H1 (cell line): ENCODE results near the gene RNF41. TPM values are rescaled to one million over a fixed set of nuclear protein-coding genes. Genes with fewer than 3 reads are reported as not detected.

Source experiments
- CTCF ChIA-PET: fragments of 300-600 bp; sonication (Branson Sonifier 250); formaldehyde crosslinking; loops from one replicate; lab custom pipeline; 2021; ENCODE audit not compliant: partially characterized antibody; lab: Charles Lee
- POLR2A ChIA-PET: fragments of 300-600 bp; sonication (Branson Sonifier 250); formaldehyde crosslinking; loops from one replicate; lab custom pipeline; 2021; ENCODE audit warnings: inconsistent platforms; ENCODE audit not compliant: partially characterized antibody; lab: Charles Lee
- DNase-seq, 2 experiments: peaks; one replicate each; pipeline versions ENCODE4 v3.0.0 to v3.0.0-alpha.2; 2010 to 2022; ENCODE audit warnings: low spot score in 2 of 2, low read depth in 1 of 2, mixed read lengths in 1 of 2
- FAIRE-seq: peaks from 2 replicates; lab custom pipeline; 2011; peaks lifted over from hg19 to GRCh38; lab: Jason Lieb, UNC
- H2AFZ ChIP-seq: 2 replicates; pipeline ENCODE4 v1.8.1; 2012; ENCODE audit warnings: low read length, inconsistent platforms
- H2AK5ac ChIP-seq: 2 replicates; pipeline ENCODE4 v1.6.1; 2013; ENCODE audit warnings: low read depth, low read length
- H2BK120ac ChIP-seq: replicated peaks from 2 replicates; pipeline ENCODE3; 2013; ENCODE audit warnings: low read depth, low read length, inconsistent platforms
- H2BK12ac ChIP-seq: 2 replicates; pipeline ENCODE4 v1.6.1; 2013; ENCODE audit warnings: low read depth, low read length
- H2BK15ac ChIP-seq: 2 replicates; pipeline ENCODE4 v1.6.1; 2013; ENCODE audit warnings: low read length
- H2BK20ac ChIP-seq: 2 replicates; pipeline ENCODE4 v1.6.1; 2013; ENCODE audit warnings: low read length
- H2BK5ac ChIP-seq: 2 replicates; pipeline ENCODE4 v1.6.1; 2013; ENCODE audit warnings: low read depth, low read length
- H3K14ac ChIP-seq: 2 replicates; pipeline ENCODE4 v1.6.1; 2013; ENCODE audit warnings: inconsistent platforms; ENCODE audit not compliant: insufficient read length
- H3K18ac ChIP-seq: 2 replicates; pipeline ENCODE4 v1.6.1; 2013; ENCODE audit warnings: low read length; ENCODE audit errors: extremely low read depth
- H3K23ac ChIP-seq: 2 replicates; pipeline ENCODE4 v1.6.1; 2013; ENCODE audit warnings: inconsistent platforms; ENCODE audit not compliant: insufficient read length
- H3K23me2 ChIP-seq: 2 replicates; pipeline ENCODE4 v1.6.1; 2013; ENCODE audit warnings: low read depth, low read length
- H3K27ac ChIP-seq: 2 replicates; pipeline ENCODE4 v1.6.1; 2011; ENCODE audit warnings: low read depth, low read length, inconsistent platforms
- H3K27me3 ChIP-seq, 4 experiments: replicated peaks in 1 of 4; 1 replicate in 1 of 4; 2 replicates in 3 of 4; pipeline versions ENCODE4 v1.6.1 to v1.8.1; 2011 to 2013; ENCODE audit warnings: low read length in 3 of 4, mild to moderate bottlenecking in 3 of 4, inconsistent platforms in 2 of 4, mixed read lengths in 2 of 4, moderate library complexity in 1 of 4; ENCODE audit not compliant: control insufficient read depth in 3 of 4, insufficient read depth in 3 of 4; ENCODE audit errors: extremely low read depth in 1 of 4
- H3K36me3 ChIP-seq, 4 experiments: 2 replicates each; pipeline versions ENCODE4 v1.6.1 to v1.8.1; 2011 to 2013; ENCODE audit warnings: mild to moderate bottlenecking in 4 of 4, low read length in 3 of 4, moderate library complexity in 2 of 4, control low read depth in 1 of 4, inconsistent platforms in 1 of 4; ENCODE audit not compliant: insufficient read depth in 4 of 4, control insufficient read depth in 2 of 4
- H3K4ac ChIP-seq: replicated peaks from 2 replicates; pipeline ENCODE3; 2013; ENCODE audit warnings: low read length, low read depth, mixed read lengths, inconsistent platforms; ENCODE audit not compliant: insufficient read length
- H3K4me1 ChIP-seq, 4 experiments: replicated peaks in 1 of 4; 1 replicate in 1 of 4; 2 replicates in 3 of 4; pipeline versions ENCODE4 v1.6.1 to v1.8.1; 2011 to 2013; ENCODE audit warnings: low read length in 3 of 4, inconsistent platforms in 2 of 4, mixed read lengths in 1 of 4; ENCODE audit not compliant: insufficient read depth in 4 of 4, control insufficient read depth in 3 of 4
- H3K4me2 ChIP-seq, 2 experiments: 2 replicates each; pipeline versions ENCODE4 v1.6.1 to v1.8.1; 2011 to 2013; ENCODE audit warnings: low read depth in 2 of 2, low read length in 2 of 2, control low read depth in 1 of 2, inconsistent platforms in 1 of 2, mild to moderate bottlenecking in 1 of 2; ENCODE audit not compliant: insufficient read depth in 1 of 2
- H3K4me3 ChIP-seq, 4 experiments: fragments of 200-600, 300-600 bp in 1 of 4; sonication (generic), shearing (Covaris generic), sonication (Bioruptor Twin) in 1 of 4; 2 replicates each; pipeline versions ENCODE4 v1.5.1 to v1.8.1; 2011 to 2016; ENCODE audit warnings: low read length in 4 of 4, low read depth in 3 of 4, control low read depth in 2 of 4, inconsistent platforms in 2 of 4, mild to moderate bottlenecking in 2 of 4, mixed read lengths in 1 of 4, moderate library complexity in 1 of 4; ENCODE audit not compliant: insufficient read depth in 2 of 4; ENCODE audit errors: extremely low read depth in 1 of 4
- H3K56ac ChIP-seq: replicated peaks from 2 replicates; pipeline ENCODE3; 2013; ENCODE audit warnings: low read depth, mild to moderate bottlenecking, mixed read lengths, low read length, inconsistent platforms; ENCODE audit not compliant: insufficient read length
- H3K79me1 ChIP-seq: 2 replicates; pipeline ENCODE4 v1.6.1; 2013; ENCODE audit warnings: low read depth, low read length, control low read depth
- H3K79me2 ChIP-seq, 2 experiments: 2 replicates each; pipeline versions ENCODE4 v1.6.1 to v1.8.1; 2012 to 2013; ENCODE audit warnings: low read length in 2 of 2, mild to moderate bottlenecking in 2 of 2, inconsistent platforms in 1 of 2; ENCODE audit not compliant: insufficient read depth in 2 of 2, control insufficient read depth in 1 of 2
- H3K9ac ChIP-seq, 4 experiments: replicated peaks in 1 of 4; 1 replicate in 1 of 4; 2 replicates in 3 of 4; pipeline versions ENCODE4 v1.6.1 to v1.8.1; 2011 to 2013; ENCODE audit warnings: low read depth in 3 of 4, low read length in 3 of 4, control low read depth in 2 of 4, mild to moderate bottlenecking in 2 of 4, moderate library complexity in 2 of 4, inconsistent platforms in 1 of 4; ENCODE audit errors: extremely low read depth in 1 of 4
- H3K9me3 ChIP-seq, 2 experiments: 2 replicates each; pipeline versions ENCODE4 v1.6.1 to v1.8.1; 2012 to 2013; ENCODE audit warnings: mild to moderate bottlenecking in 2 of 2, moderate library complexity in 2 of 2, control low read depth in 1 of 2, inconsistent platforms in 1 of 2, low read depth in 1 of 2, low read length in 1 of 2, mixed read lengths in 1 of 2; ENCODE audit not compliant: insufficient read depth in 2 of 2
- H4K20me1 ChIP-seq, 2 experiments: replicated peaks in 1 of 2; 2 replicates each; pipeline versions ENCODE3 to v1.8.1; 2011 to 2013; ENCODE audit warnings: inconsistent platforms in 2 of 2, low read length in 2 of 2, mild to moderate bottlenecking in 1 of 2; ENCODE audit not compliant: insufficient read depth in 2 of 2, control insufficient read depth in 1 of 2
- H4K5ac ChIP-seq: 2 replicates; pipeline ENCODE4 v1.6.1; 2013; ENCODE audit warnings: low read length, low read depth, mixed read lengths, inconsistent platforms; ENCODE audit not compliant: insufficient read length
- H4K8ac ChIP-seq: 2 replicates; pipeline ENCODE4 v1.8.0; 2013; ENCODE audit warnings: mild to moderate bottlenecking, moderate library complexity, low read length, inconsistent platforms; ENCODE audit not compliant: insufficient read depth; ENCODE audit errors: extremely low read depth
- H4K91ac ChIP-seq: replicated peaks from 2 replicates; pipeline ENCODE3; 2013; ENCODE audit warnings: low read length, mixed read lengths, inconsistent platforms; ENCODE audit not compliant: insufficient read length
- CBX8 ChIP-seq: fragments of 300-800, 300-1000 bp; sonication (generic); IDR thresholded peaks from 2 replicates; pipeline ENCODE4 v1.7.1; 2016; ENCODE audit warnings: low read depth, low read length, borderline replicate concordance
- EGR1 ChIP-seq: IDR thresholded peaks from 2 replicates; pipeline ENCODE4 v1.6.1; 2011; ENCODE audit warnings: low read depth, low read length, borderline replicate concordance
- SRF ChIP-seq: IDR thresholded peaks from 2 replicates; pipeline ENCODE4 v1.6.1; 2011; ENCODE audit warnings: mild to moderate bottlenecking, low read depth, low read length, moderate library complexity
- YY1 ChIP-seq: IDR thresholded peaks from 2 replicates; pipeline ENCODE4 v1.6.1; 2011; ENCODE audit warnings: low read depth, mild to moderate bottlenecking, low read length
- polyA plus RNA-seq, 7 experiments: library from polyadenylated mRNA; depleted of rRNA in 3 of 7; stranded (reverse) in 5 of 7; unstranded in 2 of 7; fragments of >200 nt in 5 of 7; fragments of 200-250 nt in 2 of 7; gene quantifications; 1 replicate in 5 of 7; 2 replicates in 1 of 7; 4 replicates in 1 of 7; pipeline versions ENCODE4 v1.2.1 to v1.2.3, GENCODE V29; 2011 to 2013; ENCODE audit warnings: missing spikeins in 2 of 7, mixed read lengths in 2 of 7
- total RNA-seq: library from RNA; stranded (reverse); fragmentation: NEBNext Ultra II Directional; extraction: Animal tissue kit (Norgen Biotek cat#: 25700); gene quantifications from 2 replicates; pipeline ENCODE4 v1.2.1, GENCODE V29; 2021

Gene RNF41
- total and polyA plus RNA-seq, 2 of the 8 experiments (the other 6 are each of a cell fraction or from before 2014, with no cell fraction given) = 55.5 to 98.6 TPM

DNA sequence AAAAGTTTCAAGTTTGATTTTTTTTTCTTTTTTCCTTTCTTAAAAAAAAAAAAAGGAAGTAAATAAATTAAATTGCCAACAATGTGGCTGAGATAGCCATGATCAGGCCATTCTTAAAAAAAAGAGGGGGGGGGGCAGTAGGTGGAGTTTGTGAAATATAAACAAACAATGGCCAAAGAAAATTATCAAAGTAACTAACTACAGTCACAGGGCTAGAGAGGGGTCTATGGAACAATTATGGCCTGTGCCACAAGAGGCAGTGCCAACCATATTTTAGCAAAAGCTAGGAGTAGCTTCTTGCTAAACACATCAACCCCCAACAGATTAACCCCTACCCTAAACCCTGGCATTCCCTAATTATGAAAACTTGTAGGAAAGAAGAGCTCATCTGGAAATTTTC, 16.3 kb downstream of the RNF41 start:
- DNase-seq (no peak), FAIRE-seq (no peak)
- Histone ChIP-seq H3K14ac (no peak overlapping the region), H3K23ac (no peak overlapping the region), H2BK5ac (no peak overlapping the region), H2BK20ac (no peak overlapping the region), H2BK15ac (no peak overlapping the region), H4K8ac (no peak overlapping the region), H3K4me1 (no peaks in the 10 kb centered on the region), H2BK12ac (no peak overlapping the region), H2BK120ac (no peak overlapping the region), H3K9me3 (no peaks in the 10 kb centered on the region), H3K79me1 (no peaks in the 10 kb centered on the region), H3K4ac (no peak overlapping the region), H2AFZ (no peak overlapping the region), H4K5ac (no peak overlapping the region), H2AK5ac (no peak overlapping the region), H3K4me3 (no peak overlapping the region), H3K27ac (no peak overlapping the region), H3K4me2 (no peak overlapping the region), H3K9ac (no peak overlapping the region), H4K20me1 (no peaks in the 10 kb centered on the region), H4K91ac (no peak overlapping the region), H3K36me3 (peaks cover 22 to 46% (median 35%) of the 10 kb centered on the region in 4 experiments), H3K79me2 (no peaks in the 10 kb centered on the region), H3K23me2 (no peaks in the 10 kb centered on the region), H3K18ac (no peak overlapping the region), H3K56ac (no peak overlapping the region), H3K27me3 (no peaks in the 10 kb centered on the region)
- POLR2A ChIA-PET = interaction anchor here (0.7 to 17.4 kb wide), 10 partner anchors 9 to 88 kb away, joined by 3 to 203 read pairs (median 10); partner anchors contain the start of genes ANKRD52, MYL6, RNF41 and SMARCC2
- CTCF ChIA-PET = interaction anchor here (0.9 to 12.3 kb wide), 17 partner anchors 9 to 156 kb away, joined by 3 to 111 read pairs (median 4); partner anchors contain the start of genes ANKRD52, MYL6B, RNF41 and SLC39A5
- TF ChIP-seq EGR1 (no peak), SRF (no peak), YY1 (no peak), CBX8 (no peak)
